GM19372 (cell line): ENCODE results near the gene APBB2.
A peak's percentile ranks its signal among the peaks of the same experiment; 100 is the strongest.

Source experiments
- ATAC-seq: cut with Tn5 transposase; IDR thresholded peaks from one replicate; pipeline ENCODE4 v1.9.1; 2021; ENCODE audit warnings: mild to moderate bottlenecking, low read depth, moderate library complexity; ENCODE audit not compliant: unreplicated experiment

The APBB2 gene

GRCh38 chr4:41214136-41214824 lies at the start of gene APBB2:
Gene APBB2 (minus strand): TSS chr4:41214542. CDS start chr4:41033254, 181,288 bp downstream.
- peak; percentile 46 for ATAC-seq

DNA sequence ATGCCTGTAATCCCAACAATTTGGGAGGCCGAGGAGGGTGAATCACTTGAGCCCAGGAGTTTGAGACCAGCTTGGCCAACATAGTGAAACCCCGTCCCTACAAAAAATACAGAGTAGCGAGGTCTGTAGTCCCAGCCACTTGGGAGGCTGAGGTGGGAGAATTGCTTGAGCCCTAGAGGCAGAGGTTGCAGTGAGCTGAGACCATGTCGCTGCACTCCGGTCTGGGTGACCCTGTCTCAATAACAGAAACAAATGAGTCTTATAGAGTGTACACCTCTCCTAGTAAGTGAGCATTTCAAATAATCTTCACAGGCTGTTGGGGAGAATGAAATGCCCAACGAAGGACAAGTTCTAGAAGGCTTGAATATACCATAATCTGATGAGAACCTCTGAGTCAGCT lies 47.9 kb upstream of the APBB2 start:
- ATAC-seq, result no peak

GRCh38 chr4:41260116-41260733 lies 45.9 kb upstream of the APBB2 start:
- ATAC-seq, result no peak

GRCh38 chr4:41258783-41259182 lies 44.4 kb upstream of the APBB2 start:
- no peak for ATAC-seq

- ATAC-seq, result no peak
Measured at GRCh38 chr4:41257906-41258305, 43.6 kb upstream of the APBB2 start.

DNA sequence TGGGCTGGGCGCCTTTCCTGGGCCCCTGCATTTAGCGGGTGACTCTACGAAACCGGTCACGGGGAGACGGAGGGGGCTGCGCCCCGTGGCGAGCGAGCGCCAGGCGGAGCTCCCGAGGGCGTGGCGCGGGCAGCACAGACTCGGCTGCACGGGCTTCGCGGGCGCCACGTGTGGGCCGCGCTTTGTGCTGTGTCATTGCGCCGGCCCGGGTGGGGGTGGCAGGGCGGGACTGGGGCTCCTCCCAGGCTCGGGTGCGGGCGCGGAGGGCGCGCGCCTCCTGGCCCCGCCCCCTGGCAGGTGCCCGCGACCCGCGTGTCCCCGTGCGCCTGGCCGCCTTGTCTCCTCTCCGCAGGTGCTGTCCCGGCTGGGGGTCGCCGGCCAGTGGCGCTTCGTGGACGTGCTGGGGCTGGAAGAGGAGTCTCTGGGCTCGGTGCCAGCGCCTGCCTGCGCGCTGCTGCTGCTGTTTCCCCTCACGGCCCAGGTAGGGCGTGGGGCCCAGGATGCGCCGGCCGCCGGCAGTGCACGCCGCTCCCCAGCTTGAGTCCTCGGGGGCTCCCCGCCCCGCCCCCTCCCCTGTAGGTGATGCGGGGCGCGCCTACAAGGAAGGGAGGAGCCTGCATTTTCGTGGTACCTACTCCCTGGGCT lies 43.0 kb upstream of the APBB2 start:
- peak; percentile 57 for ATAC-seq

DNA sequence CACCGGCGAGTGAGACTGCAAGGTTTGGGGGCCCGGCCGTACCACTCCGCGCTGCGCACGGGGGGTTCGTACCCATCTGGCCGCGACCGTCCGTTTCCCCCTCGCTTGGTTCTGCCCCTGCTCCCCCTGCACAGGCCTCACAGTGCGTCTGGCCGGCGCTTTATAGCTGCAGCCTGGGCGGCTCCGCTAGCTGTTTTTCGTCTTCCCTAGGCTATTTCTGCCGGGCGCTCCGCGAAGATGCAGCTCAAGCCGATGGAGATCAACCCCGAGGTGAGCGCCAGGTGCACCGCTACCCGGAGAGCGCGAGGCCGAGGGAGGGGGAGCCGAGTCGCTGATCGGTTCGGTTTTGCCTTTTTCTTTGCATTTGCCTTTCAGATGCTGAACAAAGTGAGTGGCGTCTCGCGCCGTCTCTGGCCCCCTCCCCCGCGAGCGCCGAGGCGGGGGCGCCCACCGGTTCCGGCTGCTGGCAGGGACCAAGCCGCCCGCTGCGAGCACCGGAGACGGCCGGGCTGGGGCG lies 42.5 kb upstream of the APBB2 start, which contains the start of gene UCHL1:
Gene UCHL1, plus strand, starts transcription at position 189 of the 517 bp plus-strand sequence. Its CDS starts 49 bp downstream, at position 238.
- peak; percentile 28 for ATAC-seq

- ATAC-seq, result no peak
Measured at GRCh38 chr4:41256131-41256739, 41.9 kb upstream of the APBB2 start.

GRCh38 chr4:41245983-41246382 lies 31.6 kb upstream of the APBB2 start:
- no peak for ATAC-seq

GRCh38 chr4:41241919-41242318 lies 27.6 kb upstream of the APBB2 start:
- no peak for ATAC-seq

DNA sequence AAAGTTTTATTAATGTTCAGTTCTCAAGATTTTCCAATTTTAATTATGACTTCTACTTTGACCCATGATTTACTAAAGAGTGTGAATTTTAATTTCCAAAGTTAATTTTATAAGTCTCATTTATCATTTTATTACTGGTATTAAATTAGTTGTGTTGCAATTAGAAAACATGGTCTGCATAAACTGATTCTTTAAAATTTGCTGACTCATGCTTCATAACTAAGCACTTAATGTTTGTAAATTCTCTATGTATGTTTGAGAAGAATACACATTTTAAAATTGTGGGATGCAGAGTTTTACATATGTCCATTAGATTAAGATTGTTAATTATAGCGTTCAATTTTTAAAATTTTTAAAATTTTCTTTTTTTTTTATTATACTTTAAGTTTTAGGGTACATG lies 22.2 kb upstream of the APBB2 start:
- no peak for ATAC-seq

- ATAC-seq, result no peak
Measured at GRCh38 chr4:41236032-41236431, 21.7 kb upstream of the APBB2 start.

- ATAC-seq, result no peak
Measured at GRCh38 chr4:41232856-41233255, 18.5 kb upstream of the APBB2 start.

DNA sequence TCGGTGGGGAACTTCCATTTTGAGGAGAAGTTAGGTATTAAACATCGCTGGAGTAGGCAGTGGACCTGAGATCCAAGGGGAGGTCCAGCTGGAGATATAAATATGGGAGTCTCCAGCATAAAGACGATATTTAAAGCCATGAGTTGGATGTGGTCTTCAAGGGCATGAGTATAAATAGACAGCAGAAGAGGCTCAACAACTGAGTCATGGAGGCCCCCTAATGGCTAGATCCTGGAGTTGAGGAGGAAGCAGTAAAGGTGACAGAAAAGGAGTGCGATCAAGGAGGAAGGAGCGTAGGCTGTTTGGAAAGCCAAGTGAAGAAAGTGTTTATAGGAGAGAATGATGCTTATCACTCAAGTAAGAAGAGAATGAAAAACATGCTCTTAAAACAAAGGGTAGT lies 18.1 kb upstream of the APBB2 start:
- no peak for ATAC-seq

- no peak for ATAC-seq
Measured at GRCh38 chr4:41227902-41228301, 13.6 kb upstream of the APBB2 start.

DNA sequence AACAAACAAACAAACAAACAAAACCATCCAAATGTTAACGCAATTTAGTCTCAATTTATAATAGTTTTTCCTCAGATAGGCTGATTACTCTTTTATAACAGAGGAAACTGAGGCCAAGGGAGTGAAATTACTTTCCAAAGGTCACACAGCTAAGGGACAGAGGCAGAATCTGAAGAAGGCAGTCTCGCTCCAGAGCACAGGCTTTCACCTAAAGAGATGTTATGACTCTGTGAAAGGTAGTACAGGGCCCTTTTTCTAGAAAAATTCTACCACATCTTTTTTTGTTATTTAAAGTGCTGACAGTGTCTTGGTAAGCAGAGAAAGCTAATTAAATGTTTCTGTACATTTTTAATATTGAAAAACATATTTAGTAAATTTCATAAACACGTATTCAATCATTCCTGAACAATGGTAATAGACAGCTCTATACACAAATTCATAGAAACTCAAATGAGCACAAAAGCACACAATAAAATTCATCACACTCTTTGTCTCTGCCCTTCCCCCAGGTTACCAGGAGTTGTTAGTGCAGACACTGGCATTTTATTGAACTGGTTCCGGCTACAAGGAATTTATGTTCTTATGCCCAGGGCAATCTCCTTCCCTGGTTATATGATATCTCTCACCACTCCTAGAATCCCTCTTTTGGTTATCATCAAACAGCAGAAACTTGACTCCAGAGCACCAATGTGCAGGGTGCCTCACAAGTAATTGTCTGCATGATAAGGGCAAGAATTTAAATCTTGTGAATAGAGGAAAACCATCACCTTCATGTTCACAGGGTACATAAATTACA lies 7.7 kb upstream of the APBB2 start:
- ATAC-seq, result no peak

DNA sequence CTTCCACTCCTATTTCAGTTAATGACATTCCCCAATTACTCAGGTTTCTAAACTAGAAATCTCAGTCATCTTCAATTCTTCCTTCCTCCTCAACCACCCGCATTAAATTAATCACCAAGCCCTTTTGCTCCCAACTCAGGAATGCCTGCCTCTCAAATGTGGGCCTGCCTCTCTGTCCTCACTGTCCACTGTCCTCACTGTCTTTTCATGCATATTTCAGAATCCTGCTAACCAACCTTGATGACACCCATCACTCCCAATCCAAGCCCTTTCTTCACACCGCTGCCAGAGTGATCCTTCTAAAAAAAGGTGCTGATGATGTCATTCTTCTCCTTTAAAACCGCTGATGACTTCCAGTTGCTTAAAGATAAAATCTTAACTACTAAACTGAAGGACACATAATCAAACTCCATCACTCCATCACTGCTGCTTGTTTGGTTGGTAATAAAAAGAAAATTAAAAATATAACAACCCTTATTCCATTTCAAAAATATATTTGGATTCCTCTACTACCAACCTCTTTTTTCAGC lies 5.1 kb upstream of the APBB2 start:
- no peak for ATAC-seq

DNA sequence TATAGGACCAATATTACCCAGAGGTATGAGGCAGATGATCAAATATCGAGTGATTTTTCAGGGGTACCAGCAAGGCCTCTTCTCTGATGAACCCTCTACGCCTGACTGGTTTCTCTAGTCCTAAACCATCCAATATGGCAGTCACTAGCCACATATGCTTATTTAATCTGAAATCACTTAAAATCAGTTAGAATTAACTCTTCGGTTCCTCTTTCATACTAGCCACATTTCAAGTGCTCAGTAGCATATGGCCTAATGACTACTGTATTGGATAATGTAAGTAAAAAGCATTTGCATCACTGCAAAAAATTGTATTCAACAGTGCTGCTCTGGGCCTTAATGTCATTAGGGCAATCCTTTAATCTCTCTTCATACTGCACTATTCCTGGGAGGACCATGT lies 4.4 kb upstream of the APBB2 start:
- no peak for ATAC-seq

GRCh38 chr4:41217374-41217773 lies 3.0 kb upstream of the APBB2 start:
- no peak for ATAC-seq

DNA sequence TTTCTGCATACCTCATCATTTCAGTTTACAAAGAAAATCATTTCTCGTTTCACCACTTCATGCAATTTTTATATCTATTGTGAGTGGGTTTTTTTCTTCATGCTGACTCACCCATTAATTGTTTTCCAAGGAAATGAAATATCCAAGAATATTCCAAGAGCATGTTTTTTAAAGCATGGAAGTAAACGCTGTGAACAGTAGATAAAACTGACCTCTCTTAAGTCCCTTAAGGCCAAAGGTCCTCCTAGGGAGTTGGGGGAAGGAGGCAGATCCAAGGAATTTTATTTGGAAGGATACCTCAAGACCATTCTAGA lies 2.6 kb upstream of the APBB2 start:
- no peak for ATAC-seq
